ENCODE measurements around the gene GRIK5.
"Not testable (repeated sequence)": the region's sequence is repeated elsewhere in the genome, so short reads cannot be mapped to it uniquely, and the experiment has no call there.

GRIK5 gene

DNA sequence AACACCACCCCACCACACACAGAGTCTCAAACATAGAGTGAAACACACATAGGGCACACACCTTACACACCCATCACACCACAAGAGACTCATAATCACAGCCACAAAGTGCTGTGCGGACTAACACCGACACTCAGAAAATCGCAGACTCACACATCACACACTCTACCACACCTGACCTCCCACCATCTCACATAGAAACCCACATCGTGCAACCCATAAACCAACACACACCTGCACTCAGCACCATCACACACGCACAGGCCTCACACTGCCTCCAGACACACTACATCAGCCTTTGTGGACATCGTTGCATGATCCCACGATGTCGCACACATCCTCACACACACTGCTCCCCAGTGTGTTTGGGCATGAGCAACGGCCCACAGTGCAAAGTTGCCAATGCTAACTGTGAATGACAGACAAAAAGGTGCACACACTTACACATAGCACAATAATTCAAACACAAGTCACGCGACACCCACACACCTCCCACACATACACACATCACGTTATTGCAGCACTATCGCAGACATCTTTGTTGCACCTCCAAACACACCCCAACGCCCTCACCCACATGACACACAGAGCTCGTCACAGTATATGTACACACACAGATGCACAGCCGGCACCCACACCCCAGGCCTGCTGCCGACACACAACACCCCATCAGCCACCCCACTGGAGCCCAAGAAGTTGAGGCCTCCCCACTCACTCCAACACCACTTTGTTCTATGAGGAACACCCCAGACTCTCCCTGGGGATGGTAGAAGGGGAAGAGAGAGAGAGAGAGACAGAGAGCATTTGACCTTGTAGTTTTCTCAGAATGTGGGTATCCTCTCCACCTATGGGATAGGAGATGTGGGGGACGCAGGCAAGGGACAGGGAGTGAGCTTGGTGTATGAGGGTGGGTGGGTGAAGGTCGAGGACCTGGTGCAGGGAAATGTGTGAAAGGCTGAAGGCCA lies 74.7 kb downstream of the GRIK5 start:
- CTCF ChIA-PET: no interaction called here
- no peak for DNase-seq
- Mint-ChIP-seq H3K4me3 (peak overlapping the region; percentile 13), H3K27ac (no peak overlapping the region), H3K9me3 (no peaks in the 10 kb centered on the region), H3K36me3 (no peaks in the 10 kb centered on the region), H3K4me1 (peaks cover 30% of the 10 kb centered on the region), H3K27me3 (peaks cover 72% of the 10 kb centered on the region)

DNA sequence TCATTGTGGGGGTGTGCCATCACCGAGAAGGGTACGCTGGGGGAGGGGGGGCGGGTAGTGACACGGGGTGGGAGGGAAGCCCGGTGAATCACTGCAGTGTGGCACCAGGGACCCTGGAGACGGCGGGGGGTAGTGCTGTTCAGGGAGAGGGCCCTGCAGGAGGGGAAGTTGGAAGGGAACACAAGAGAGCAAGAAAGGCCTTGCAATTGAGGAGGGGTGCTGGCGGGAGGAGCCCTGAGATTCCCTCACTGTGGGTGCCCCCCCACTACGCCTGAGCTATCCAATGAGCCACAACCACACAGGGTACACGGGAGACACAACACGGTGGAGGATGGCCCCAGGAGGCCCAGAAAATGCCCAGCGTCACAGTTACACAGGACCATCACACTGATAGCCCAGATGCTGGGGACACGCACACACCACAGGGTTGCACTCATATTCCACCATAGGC lies 75.5 kb downstream of the GRIK5 start:
- H3K4me1 Mint-ChIP-seq: peaks cover 30% of the 10 kb centered on the region
- H3K9me3 Mint-ChIP-seq: no peaks in the 10 kb centered on the region
- DNase-seq: no peak
- CTCF ChIA-PET: no interaction called here
- H3K27ac Mint-ChIP-seq: no peak overlapping the region
- H3K27me3 Mint-ChIP-seq: peaks cover 65% of the 10 kb centered on the region
- H3K4me3 Mint-ChIP-seq: peak overlapping the region; percentile 13
- no peaks in the 10 kb centered on the region for H3K36me3 Mint-ChIP-seq

DNA sequence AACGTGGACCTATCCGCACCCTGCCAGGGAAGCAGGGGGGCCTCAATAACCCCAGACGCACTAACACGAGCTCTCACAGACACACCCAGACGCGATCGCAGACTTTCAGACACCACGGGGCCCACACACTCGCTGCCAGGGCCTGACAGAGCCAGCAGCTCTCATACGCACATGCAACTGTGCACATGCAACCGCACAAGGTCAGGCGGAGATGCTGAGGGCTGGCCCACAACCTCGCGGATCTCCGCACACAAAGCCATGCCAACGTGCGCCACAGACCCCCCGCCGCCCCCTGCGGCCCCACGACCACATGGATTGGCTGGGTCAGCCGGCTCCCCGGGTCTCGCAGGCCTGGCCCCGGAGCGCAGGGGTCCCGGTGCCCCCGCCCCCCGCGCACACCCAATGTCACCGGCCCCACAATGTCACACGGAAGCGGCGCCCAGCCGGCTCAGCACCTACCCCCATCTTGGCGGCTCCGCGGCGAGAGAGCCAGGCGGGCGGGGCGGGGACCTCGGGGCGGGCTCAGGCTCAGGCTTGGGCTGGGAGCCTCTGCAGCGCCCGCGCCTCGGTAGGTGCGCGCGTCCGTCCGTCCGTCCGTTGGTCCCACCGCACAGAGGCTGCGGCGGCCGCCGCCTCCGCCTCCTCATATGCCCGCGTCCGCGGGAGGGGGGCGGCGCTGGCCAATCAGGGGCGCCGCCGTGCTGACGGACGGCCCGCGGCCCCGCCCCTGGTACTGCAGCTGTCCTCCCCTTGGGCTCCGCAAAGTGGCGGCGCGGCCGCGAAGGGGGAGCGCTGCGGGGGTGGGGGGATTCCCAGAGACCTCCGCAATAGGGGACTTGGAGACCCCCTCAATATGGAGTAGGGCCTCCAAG lies 76.2 kb downstream of the GRIK5 start, which contains the start of gene ATP1A3:
TSS of gene ATP1A3 (minus strand) at position 619 of the 872 bp plus-strand sequence. CDS start at position 465, 154 bp downstream.
- Mint-ChIP-seq H3K9me3 (no peaks in the 10 kb centered on the region), H3K27ac (no peak within 1 kb of the TSS), H3K4me3 (peak within 1 kb of the TSS; percentile 62), H3K36me3 (no peaks in the 10 kb centered on the region), H3K4me1 (peaks cover 26% of the 10 kb centered on the region), H3K27me3 (peaks cover 59% of the 10 kb centered on the region)
- CTCF ChIA-PET: no interaction called here
- DNase-seq: peak; percentile 74

DNA sequence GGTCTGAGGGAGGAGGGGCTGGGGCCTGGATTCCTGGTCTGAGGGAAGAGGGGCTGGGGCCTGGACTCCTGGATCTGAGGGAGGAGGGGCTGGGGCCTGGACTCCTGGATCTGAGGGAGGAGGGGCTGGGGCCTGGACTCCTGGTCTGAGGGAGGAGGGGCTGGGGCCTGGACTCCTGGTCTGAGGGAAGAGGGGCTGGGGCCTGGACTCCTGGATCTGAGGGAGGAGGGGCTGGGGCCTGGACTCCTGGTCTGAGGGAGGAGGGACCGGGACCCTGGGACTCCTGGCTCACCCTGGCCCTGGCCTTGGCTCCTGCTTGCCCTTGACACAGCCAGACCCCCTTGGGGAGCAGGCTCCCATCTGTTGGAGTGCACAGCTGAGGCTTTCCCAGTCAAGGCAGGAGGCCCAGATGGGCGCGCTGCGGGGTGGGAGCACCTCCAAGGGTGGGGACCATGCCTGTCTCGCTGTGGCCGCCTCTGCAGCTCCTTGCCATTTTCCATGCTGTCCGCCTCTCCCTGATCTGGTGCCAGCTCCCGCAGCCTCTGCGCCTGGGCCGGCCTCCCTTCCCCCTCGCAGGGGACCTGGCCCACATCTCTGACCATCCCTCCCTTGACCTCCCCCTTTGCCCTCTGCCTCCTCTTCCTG lies 78.0 kb downstream of the GRIK5 start:
- CTCF ChIA-PET, H3K27ac Mint-ChIP-seq, DNase-seq, H3K9me3 Mint-ChIP-seq, H3K36me3 Mint-ChIP-seq, H3K4me3 Mint-ChIP-seq: not testable (repeated sequence)
- Mint-ChIP-seq H3K27me3 (peaks cover 43% of the 10 kb centered on the region), H3K4me1 (peaks cover 18% of the 10 kb centered on the region)

DNA sequence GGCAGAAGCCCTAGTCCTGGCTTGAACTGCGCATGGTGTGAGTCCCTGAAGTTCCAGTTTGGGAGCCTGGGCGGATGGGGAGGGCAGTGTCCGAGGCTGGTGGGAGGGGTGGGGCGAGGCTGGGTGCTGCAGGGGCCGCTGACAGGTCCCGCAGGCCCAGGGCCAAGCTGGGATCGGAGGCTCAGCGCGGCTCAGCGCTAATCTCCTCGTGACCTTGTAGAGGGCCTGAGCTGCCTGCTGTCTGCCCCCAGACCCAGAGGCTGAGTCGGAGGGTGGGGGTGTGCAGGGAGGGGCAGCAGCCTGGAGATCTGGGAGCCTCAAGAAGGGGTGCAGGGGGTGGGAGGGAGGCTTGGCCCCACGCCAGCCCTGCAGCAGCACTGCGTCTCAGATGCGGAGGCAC lies 79.0 kb downstream of the GRIK5 start:
- no peaks in the 10 kb centered on the region for H3K36me3 Mint-ChIP-seq
- peaks cover 11% of the 10 kb centered on the region for H3K4me1 Mint-ChIP-seq
- H3K27me3 Mint-ChIP-seq: peaks cover 32% of the 10 kb centered on the region
- H3K9me3 Mint-ChIP-seq: no peaks in the 10 kb centered on the region
- H3K4me3 Mint-ChIP-seq: no peak overlapping the region
- CTCF ChIA-PET: no interaction called here
- no peak overlapping the region for H3K27ac Mint-ChIP-seq
- DNase-seq: no peak

DNA sequence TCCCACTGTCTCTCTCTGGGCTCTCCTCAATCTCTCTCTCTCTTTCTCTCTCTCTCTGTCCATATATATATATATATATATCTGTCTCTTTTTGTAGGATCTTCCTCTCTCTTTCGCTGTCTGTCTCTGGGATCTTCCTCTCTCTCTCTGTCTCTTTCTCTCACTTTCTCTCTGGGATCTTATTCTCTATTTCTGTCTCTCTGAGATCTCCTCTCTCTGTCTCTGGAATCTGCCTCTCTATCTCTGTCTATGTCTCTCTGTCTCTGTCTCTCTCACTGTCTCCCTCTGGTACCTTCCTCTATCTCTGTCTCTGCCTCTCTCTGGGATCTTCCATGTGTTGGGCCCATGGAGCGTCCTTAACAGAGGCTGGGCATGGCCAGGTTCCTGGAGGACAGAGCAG lies 79.4 kb downstream of the GRIK5 start:
- Mint-ChIP-seq H3K9me3 (no peaks in the 10 kb centered on the region), H3K36me3 (no peaks in the 10 kb centered on the region), H3K27me3 (peaks cover 28% of the 10 kb centered on the region), H3K4me3 (no peak overlapping the region), H3K4me1 (peaks cover 11% of the 10 kb centered on the region), H3K27ac (no peak overlapping the region)
- no peak for DNase-seq
- CTCF ChIA-PET: no interaction called here

DNA sequence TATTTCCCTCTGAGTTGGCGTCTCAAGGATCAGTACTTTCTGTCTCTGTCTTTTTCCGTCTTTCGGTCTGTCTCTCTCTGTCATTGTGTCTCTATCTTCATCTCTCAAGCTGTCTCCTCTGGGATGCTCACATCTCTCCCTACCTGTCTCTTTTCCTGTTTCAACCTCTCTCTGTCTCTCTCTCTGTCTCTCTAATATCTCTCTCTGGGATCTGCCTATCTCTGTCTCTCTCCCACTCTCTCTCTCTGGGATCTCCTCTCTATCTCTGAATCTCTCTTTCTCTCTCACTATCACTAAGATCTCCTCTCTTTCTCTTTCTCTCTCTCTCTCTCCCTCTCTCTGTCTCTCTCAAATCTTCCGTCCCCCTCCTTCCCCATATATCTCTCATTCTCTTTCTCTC lies 80.0 kb downstream of the GRIK5 start:
- H3K27me3 Mint-ChIP-seq: peaks cover 22% of the 10 kb centered on the region
- H3K4me3 Mint-ChIP-seq: no peak overlapping the region
- H3K27ac Mint-ChIP-seq: no peak overlapping the region
- CTCF ChIA-PET: no interaction called here
- H3K9me3 Mint-ChIP-seq: no peaks in the 10 kb centered on the region
- H3K36me3 Mint-ChIP-seq: no peaks in the 10 kb centered on the region
- peaks cover 8% of the 10 kb centered on the region for H3K4me1 Mint-ChIP-seq
- DNase-seq: no peak

DNA sequence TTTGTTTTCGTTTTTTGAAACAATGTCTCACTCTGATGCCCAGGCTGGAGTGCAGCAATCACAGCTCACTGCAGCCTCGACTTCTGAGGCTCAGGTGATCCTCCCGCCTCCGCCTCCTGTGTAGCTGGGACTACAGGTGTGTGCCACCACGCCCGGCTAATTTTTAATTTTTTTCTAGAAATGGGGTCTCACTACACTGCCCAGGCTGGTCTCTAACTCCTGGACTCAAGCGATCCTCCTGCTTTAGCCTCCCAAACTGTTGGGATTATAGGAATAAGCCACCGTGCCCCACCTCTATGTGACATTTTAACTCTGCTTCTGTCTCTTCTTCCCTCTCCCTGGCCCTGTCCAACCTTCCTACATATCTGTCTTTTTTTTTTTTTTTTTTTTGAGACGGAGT lies 81.1 kb downstream of the GRIK5 start:
- Mint-ChIP-seq H3K36me3 (no peaks in the 10 kb centered on the region), H3K4me3 (no peak overlapping the region), H3K4me1 (peaks cover 8% of the 10 kb centered on the region), H3K27ac (no peak overlapping the region), H3K9me3 (no peaks in the 10 kb centered on the region), H3K27me3 (peaks cover 16% of the 10 kb centered on the region)
- no peak for DNase-seq
- CTCF ChIA-PET: interaction anchor here (0.8 kb wide), 1 partner anchor 46 kb away, joined by 3 read pairs; no protein-coding TSS in a partner anchor

DNA sequence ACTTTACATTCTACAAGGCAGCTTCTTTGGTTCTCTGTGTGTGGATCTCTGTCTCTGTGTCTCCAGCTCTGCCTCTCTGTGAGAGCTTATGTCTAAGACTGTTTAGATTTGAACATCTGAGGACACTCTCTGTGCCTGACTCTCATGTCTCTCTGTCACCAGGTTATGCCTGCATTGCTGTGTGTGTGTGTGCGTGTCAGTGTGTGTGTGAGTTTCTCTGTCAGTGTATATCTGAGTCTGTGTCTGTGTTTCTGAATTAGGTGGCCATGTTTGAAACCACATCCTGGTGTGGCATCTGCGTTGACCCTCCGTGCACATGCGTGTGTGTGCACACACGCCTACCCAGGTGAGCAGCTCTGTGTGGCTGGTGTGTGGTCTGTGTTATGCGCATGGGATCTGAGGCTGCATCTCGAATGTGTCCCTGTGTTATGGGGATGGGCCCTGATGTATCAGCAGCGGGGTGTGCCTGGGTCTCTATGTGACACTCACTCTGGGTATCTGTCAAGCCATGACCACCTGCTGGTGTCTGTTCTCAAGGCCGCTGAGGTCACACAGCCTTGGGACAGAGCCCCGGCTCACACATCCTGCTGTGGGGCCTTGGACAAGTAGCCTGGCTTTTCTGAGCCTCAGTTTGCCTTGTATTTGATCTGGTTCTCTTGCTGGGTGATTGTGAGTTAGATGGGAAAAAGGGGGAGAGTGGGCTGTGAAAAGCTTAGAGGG lies 82.7 kb downstream of the GRIK5 start:
- no peak overlapping the region for H3K27ac Mint-ChIP-seq
- H3K9me3 Mint-ChIP-seq: no peaks in the 10 kb centered on the region
- CTCF ChIA-PET: interaction anchor here (0.6 kb wide), 1 partner anchor 234 kb away, joined by 4 read pairs; no protein-coding TSS in a partner anchor
- no peaks in the 10 kb centered on the region for H3K36me3 Mint-ChIP-seq
- H3K4me3 Mint-ChIP-seq: no peak overlapping the region
- H3K27me3 Mint-ChIP-seq: peaks cover 1% of the 10 kb centered on the region
- H3K4me1 Mint-ChIP-seq: no peaks in the 10 kb centered on the region
- DNase-seq: no peak

DNA sequence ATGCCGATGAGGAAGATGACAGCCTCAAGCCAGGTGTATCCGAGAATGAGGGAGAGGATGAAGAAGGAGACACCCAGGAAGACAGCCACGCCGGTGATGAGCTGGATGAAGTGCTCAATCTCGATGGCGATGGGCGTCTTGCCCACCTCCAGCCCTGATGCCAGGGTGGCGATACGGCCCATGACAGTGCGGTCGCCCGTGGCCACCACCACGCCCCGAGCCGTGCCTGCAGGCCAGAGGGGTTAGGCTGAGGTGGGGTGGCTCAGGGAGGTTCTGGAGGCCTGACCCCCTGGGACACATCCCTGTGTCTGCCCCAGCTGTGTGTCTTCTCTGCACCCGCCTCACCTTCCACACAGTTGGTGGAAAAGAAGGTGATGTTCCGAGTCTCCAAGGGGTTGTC lies 85.0 kb downstream of the GRIK5 start:
- CTCF ChIA-PET: no interaction called here
- no peaks in the 10 kb centered on the region for H3K9me3 Mint-ChIP-seq
- H3K27me3 Mint-ChIP-seq: no peaks in the 10 kb centered on the region
- no peak for DNase-seq
- no peak overlapping the region for H3K4me3 Mint-ChIP-seq
- no peaks in the 10 kb centered on the region for H3K4me1 Mint-ChIP-seq
- H3K36me3 Mint-ChIP-seq: no peaks in the 10 kb centered on the region
- H3K27ac Mint-ChIP-seq: no peak overlapping the region

DNA sequence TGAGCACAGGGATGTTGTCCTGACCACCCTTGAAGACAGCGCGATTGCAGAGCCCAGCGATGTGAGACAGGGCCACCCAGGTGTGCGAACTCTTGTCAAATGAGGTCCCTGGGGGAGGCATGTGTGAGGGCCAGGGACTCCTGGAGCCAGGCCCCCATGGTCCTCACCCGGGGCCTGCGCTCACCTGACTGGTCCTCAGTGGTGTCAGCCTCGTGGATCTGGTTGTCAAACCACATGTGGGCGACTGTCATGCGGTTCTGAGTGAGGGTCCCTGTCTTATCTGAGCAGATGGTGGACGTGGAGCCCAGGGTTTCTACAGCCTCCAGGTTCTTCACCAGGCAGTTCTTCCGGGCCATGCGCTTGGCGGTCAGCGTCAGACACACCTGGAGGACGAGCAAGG lies 88.3 kb downstream of the GRIK5 start:
- H3K9me3 Mint-ChIP-seq: no peaks in the 10 kb centered on the region
- H3K4me3 Mint-ChIP-seq: no peak overlapping the region
- CTCF ChIA-PET: interaction anchor here (1.6 kb wide), 1 partner anchor 47 kb away, joined by 5 read pairs; no protein-coding TSS in a partner anchor
- H3K27me3 Mint-ChIP-seq: no peaks in the 10 kb centered on the region
- DNase-seq: no peak
- H3K4me1 Mint-ChIP-seq: no peaks in the 10 kb centered on the region
- no peak overlapping the region for H3K27ac Mint-ChIP-seq
- H3K36me3 Mint-ChIP-seq: no peaks in the 10 kb centered on the region

DNA sequence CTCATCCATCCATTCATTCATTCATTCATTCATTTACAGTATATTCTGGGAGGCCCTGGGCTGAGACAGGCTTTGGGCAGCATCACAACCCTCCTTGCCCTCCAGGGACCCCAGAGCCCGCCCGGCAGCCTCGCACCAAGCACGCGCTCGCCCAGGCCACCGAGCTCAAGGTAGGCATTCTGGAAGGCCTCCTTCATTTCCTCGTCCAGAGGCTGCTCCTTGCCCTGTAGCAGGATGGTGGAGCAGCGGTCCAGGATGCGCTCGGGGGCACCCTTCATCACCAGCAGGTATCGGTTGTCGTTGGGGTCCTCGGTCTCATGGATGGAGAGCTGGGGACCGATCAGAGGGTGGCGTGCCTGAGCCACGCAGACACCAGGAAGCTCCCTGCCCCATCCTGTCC lies 91.5 kb downstream of the GRIK5 start:
- Mint-ChIP-seq H3K36me3 (no peaks in the 10 kb centered on the region), H3K27ac (no peak overlapping the region), H3K27me3 (no peaks in the 10 kb centered on the region), H3K9me3 (no peaks in the 10 kb centered on the region), H3K4me1 (no peaks in the 10 kb centered on the region), H3K4me3 (no peak overlapping the region)
- CTCF ChIA-PET: no interaction called here
- no peak for DNase-seq

DNA sequence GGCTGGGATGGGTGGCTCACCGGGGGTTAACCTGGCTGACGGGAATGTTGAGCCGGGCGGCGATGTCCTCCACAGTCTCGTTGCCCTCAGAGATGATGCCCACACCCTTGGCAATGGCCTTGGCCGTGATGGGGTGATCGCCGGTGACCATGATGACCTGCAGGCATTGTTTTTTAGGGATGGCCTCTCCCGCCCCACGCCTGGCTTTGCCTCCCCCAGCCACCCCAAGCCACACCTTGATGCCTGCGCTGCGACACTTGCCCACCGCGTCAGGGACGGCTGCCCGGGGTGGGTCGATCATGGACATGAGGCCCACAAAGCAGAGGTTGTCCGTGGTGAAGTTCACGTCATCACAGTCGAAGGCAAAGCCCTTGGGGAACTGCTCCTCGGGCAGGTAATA lies 92.1 kb downstream of the GRIK5 start:
- H3K4me3 Mint-ChIP-seq: no peak overlapping the region
- H3K4me1 Mint-ChIP-seq: no peaks in the 10 kb centered on the region
- H3K36me3 Mint-ChIP-seq: no peaks in the 10 kb centered on the region
- H3K9me3 Mint-ChIP-seq: no peaks in the 10 kb centered on the region
- no peaks in the 10 kb centered on the region for H3K27me3 Mint-ChIP-seq
- no peak overlapping the region for H3K27ac Mint-ChIP-seq
- no peak for DNase-seq
- CTCF ChIA-PET: no interaction called here

DNA sequence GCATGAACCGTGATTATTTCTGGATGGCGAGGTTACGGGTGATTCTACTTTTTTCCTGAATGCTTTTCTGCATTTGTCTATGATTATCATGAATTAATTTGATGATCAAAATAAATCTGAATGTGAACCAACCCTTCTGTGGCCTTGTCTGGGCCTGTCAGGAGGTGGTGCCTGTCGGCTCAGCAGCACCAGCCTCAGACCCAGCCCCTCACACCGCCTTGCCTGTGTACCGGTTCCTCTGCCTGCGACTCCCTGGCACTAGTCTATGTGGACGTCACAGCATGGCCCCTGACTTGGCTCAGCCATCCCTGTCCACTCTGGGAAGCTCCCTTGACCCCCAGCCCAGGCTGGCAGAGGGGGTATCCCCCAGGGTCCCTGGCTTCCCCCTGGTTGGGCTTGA lies 95.4 kb downstream of the GRIK5 start:
- Mint-ChIP-seq H3K36me3 (no peaks in the 10 kb centered on the region), H3K27ac (no peak overlapping the region), H3K9me3 (no peaks in the 10 kb centered on the region), H3K4me1 (no peaks in the 10 kb centered on the region), H3K4me3 (no peak overlapping the region), H3K27me3 (no peaks in the 10 kb centered on the region)
- CTCF ChIA-PET: no interaction called here
- no peak for DNase-seq

Data from activated naive CD4-positive, alpha-beta T cell treated with anti-CD3 and anti-CD28 coated beads, Interleukin-2, amount 10 ng/mL, durations not matched to agents 7 days and 5 days (primary cell).